ENCODE data around the gene TMC7. TPM values are rescaled to one million over a fixed set of nuclear protein-coding genes. Genes with fewer than 3 reads are reported as not detected.

TMC7 gene
- total and polyA plus RNA-seq, 4 donors, result 0.06 to 0.42 (median 0.09) TPM

DNA sequence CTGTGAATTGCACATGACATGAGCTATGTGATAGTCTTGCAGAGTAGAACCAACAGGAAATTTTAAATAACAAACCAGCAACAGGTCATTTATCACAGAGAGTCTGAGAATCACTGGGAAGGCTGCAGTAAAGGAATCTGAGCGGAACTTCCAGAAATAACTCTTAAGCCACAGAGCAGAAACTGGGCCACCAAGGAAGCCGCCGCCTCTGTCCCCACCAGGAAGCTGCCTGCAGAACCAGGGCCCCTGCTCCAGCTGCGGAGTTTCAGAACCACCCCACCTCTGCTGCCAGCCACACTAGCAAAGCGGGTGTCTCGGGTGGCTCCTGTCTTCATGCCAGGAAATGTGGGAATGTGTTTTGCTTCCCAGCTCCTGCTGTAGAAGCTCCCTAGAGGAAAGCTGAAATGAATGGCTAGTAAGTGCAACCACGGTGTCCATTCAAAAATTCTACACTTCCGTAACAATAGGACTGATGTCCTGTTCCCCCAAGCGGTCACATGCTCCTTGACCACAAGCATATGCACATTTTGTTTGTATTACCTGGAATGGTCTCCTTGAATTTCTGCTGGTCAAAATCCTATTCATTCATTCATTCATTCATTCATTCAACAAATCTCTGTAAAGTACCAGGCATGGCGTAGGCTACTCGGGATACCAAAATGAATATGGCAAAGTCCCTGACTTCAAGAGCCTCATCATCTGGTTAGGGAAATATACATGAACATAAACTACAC, 122.3 kb downstream of the TMC7 start:
- Histone ChIP-seq H3K36me3 (ENCODE audit: control insufficient read depth in 4 of 4, insufficient read depth in 3 of 4, low read depth in 1 of 4, low read length in 3 of 4) (no peaks in the 10 kb centered on the region), H3K9me3 (ENCODE audit: control insufficient read depth in 4 of 4, low read length in 3 of 4) (no peaks in the 10 kb centered on the region), H3K27me3 (ENCODE audit: control insufficient read depth in 4 of 4, insufficient read depth in 4 of 4, low read length in 3 of 4) (no peaks in the 10 kb centered on the region), H3K4me1 (ENCODE audit: control insufficient read depth in 4 of 4, insufficient read depth in 4 of 4, low read length in 3 of 4) (peaks cover 5 to 9% (median 8%) of the 10 kb centered on the region in 4 donors), H3K27ac (ENCODE audit: low read depth in 1 of 2, low read length in 2 of 2) (no peak overlapping the region), H3K9ac (ENCODE audit: low read depth in 1 of 2, low read length in 2 of 2) (no peak overlapping the region), H3K4me3 (ENCODE audit: low read depth in 1 of 3, low read length in 3 of 3) (no peak overlapping the region)
- no peak for DNase-seq (ENCODE audit: low spot score)
- TF ChIP-seq YY1 (IDR thresholded peaks at IDR 0.05) (no peak), JUND (IDR thresholded peaks at IDR 0.05) (no peak), TAF1 (conservative IDR thresholded peaks at IDR 0.05) (no peak), FOXA2 (IDR thresholded peaks at IDR 0.05) (no peak)
- TF ChIP-seq, protein P1, sequence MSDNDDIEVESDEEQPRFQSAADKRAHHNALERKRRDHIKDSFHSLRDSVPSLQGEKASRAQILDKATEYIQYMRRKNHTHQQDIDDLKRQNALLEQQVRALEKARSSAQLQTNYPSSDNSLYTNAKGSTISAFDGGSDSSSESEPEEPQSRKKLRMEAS (IDR thresholded peaks at IDR 0.05), result no peak
- TF ChIP-seq, protein P2, sequence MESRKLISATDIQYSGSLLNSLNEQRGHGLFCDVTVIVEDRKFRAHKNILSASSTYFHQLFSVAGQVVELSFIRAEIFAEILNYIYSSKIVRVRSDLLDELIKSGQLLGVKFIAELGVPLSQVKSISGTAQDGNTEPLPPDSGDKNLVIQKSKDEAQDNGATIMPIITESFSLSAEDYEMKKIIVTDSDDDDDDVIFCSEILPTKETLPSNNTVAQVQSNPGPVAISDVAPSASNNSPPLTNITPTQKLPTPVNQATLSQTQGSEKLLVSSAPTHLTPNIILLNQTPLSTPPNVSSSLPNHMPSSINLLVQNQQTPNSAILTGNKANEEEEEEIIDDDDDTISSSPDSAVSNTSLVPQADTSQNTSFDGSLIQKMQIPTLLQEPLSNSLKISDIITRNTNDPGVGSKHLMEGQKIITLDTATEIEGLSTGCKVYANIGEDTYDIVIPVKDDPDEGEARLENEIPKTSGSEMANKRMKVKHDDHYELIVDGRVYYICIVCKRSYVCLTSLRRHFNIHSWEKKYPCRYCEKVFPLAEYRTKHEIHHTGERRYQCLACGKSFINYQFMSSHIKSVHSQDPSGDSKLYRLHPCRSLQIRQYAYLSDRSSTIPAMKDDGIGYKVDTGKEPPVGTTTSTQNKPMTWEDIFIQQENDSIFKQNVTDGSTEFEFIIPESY (IDR thresholded peaks at IDR 0.05), result no peak
- TF ChIP-seq, protein P3, sequence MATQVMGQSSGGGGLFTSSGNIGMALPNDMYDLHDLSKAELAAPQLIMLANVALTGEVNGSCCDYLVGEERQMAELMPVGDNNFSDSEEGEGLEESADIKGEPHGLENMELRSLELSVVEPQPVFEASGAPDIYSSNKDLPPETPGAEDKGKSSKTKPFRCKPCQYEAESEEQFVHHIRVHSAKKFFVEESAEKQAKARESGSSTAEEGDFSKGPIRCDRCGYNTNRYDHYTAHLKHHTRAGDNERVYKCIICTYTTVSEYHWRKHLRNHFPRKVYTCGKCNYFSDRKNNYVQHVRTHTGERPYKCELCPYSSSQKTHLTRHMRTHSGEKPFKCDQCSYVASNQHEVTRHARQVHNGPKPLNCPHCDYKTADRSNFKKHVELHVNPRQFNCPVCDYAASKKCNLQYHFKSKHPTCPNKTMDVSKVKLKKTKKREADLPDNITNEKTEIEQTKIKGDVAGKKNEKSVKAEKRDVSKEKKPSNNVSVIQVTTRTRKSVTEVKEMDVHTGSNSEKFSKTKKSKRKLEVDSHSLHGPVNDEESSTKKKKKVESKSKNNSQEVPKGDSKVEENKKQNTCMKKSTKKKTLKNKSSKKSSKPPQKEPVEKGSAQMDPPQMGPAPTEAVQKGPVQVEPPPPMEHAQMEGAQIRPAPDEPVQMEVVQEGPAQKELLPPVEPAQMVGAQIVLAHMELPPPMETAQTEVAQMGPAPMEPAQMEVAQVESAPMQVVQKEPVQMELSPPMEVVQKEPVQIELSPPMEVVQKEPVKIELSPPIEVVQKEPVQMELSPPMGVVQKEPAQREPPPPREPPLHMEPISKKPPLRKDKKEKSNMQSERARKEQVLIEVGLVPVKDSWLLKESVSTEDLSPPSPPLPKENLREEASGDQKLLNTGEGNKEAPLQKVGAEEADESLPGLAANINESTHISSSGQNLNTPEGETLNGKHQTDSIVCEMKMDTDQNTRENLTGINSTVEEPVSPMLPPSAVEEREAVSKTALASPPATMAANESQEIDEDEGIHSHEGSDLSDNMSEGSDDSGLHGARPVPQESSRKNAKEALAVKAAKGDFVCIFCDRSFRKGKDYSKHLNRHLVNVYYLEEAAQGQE (IDR thresholded peaks at IDR 0.05), result no peak
- 72% methylated on average over 11 of the region's 11 CpGs for WGBS

DNA sequence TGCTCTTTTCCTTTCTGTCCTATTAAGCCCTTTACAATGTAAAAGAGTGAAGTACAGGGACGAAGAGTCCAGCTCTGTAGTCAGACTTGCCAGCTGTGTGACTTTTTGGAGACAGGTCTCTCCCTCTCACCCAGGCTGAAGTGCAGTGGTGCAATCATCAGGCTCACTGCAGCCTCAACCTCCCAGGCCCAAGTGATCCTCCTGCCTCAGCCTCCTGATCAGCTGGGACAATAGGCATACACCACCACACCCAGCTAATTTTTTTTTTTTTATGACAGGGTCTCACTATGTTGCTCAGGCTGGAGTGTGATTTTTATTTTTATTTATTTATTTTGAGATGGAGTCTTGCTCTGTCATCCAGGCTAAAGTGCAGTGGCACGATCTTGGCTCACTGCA, 122.9 kb downstream of the TMC7 start:
- 91% methylated on average over 2 of the region's 2 CpGs for WGBS
- no peak overlapping the region for H3K27ac ChIP-seq (ENCODE audit: low read depth in 1 of 2, low read length in 2 of 2)
- no peaks in the 10 kb centered on the region for H3K9me3 ChIP-seq (ENCODE audit: control insufficient read depth in 4 of 4, low read length in 3 of 4)
- H3K36me3 ChIP-seq (ENCODE audit: control insufficient read depth in 4 of 4, insufficient read depth in 3 of 4, low read depth in 1 of 4, low read length in 3 of 4), result no peaks in the 10 kb centered on the region
- no peak overlapping the region for H3K4me3 ChIP-seq (ENCODE audit: low read depth in 1 of 3, low read length in 3 of 3)
- DNase-seq (ENCODE audit: low spot score), result no peak
- no peak for TF ChIP-seq RAD21 (IDR thresholded peaks at IDR 0.05)
- no peak for TF ChIP-seq FOXA2 (IDR thresholded peaks at IDR 0.05)
- TF ChIP-seq EGR1 (IDR thresholded peaks at IDR 0.05; ENCODE audit: low read depth in 2 of 2), result no peak
- TF ChIP-seq, protein P4, sequence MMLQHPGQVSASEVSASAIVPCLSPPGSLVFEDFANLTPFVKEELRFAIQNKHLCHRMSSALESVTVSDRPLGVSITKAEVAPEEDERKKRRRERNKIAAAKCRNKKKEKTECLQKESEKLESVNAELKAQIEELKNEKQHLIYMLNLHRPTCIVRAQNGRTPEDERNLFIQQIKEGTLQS (IDR thresholded peaks at IDR 0.05), result no peak
- TF ChIP-seq FOXA1 (IDR thresholded peaks at IDR 0.05), result no peak
- TF ChIP-seq, protein P5, sequence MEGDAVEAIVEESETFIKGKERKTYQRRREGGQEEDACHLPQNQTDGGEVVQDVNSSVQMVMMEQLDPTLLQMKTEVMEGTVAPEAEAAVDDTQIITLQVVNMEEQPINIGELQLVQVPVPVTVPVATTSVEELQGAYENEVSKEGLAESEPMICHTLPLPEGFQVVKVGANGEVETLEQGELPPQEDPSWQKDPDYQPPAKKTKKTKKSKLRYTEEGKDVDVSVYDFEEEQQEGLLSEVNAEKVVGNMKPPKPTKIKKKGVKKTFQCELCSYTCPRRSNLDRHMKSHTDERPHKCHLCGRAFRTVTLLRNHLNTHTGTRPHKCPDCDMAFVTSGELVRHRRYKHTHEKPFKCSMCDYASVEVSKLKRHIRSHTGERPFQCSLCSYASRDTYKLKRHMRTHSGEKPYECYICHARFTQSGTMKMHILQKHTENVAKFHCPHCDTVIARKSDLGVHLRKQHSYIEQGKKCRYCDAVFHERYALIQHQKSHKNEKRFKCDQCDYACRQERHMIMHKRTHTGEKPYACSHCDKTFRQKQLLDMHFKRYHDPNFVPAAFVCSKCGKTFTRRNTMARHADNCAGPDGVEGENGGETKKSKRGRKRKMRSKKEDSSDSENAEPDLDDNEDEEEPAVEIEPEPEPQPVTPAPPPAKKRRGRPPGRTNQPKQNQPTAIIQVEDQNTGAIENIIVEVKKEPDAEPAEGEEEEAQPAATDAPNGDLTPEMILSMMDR (IDR thresholded peaks at IDR 0.05; ENCODE audit: low read depth, low read length, missing input control), result no peak
- TF ChIP-seq GABPA (IDR thresholded peaks at IDR 0.05 in 1 of 2, conservative IDR thresholded peaks at IDR 0.05 in 1 of 2), result no peak
- TF ChIP-seq NR2F2 (IDR thresholded peaks at IDR 0.05), result no peak
- TF ChIP-seq YY1 (IDR thresholded peaks at IDR 0.05), result no peak
- TF ChIP-seq HNF4A (conservative IDR thresholded peaks at IDR 0.05), result no peak
- no peak for TF ChIP-seq RXRA (IDR thresholded peaks at IDR 0.05)
- TF ChIP-seq, protein P2 (IDR thresholded peaks at IDR 0.05), result no peak
- no peak for TF ChIP-seq SP1 (IDR thresholded peaks at IDR 0.05)
- TF ChIP-seq, protein P1 (IDR thresholded peaks at IDR 0.05), result no peak
- no peak for TF ChIP-seq TAF1 (conservative IDR thresholded peaks at IDR 0.05)
- H3K9ac ChIP-seq (ENCODE audit: low read depth in 1 of 2, low read length in 2 of 2), result no peak overlapping the region
- H3K4me1 ChIP-seq (ENCODE audit: control insufficient read depth in 4 of 4, insufficient read depth in 4 of 4, low read length in 3 of 4), result peaks cover 9 to 14% (median 12%) of the 10 kb centered on the region in 4 donors
- no peaks in the 10 kb centered on the region for H3K27me3 ChIP-seq (ENCODE audit: control insufficient read depth in 4 of 4, insufficient read depth in 4 of 4, low read length in 3 of 4)

All from liver (tissue), 9 donors.